Left ventricle myocardium inferior (tissue), 1 donor: ENCODE data around the gene MAGI2. TPM values are rescaled to one million over a fixed set of nuclear protein-coding genes. Genes with fewer than 3 reads are reported as not detected.
A peak's percentile ranks its signal among the peaks of the same experiment; 100 is the strongest.

ENCODE experiments used
- DNase-seq: peaks from one replicate; pipeline ENCODE4 v3.0.0-alpha.2; 2020
- H3K27ac ChIP-seq: fragments of 200-600 bp; replicated peaks from 2 replicates; pipeline ENCODE4 v1.8.0; 2021
- H3K27me3 ChIP-seq: fragments of 200-600 bp; 2 replicates; pipeline ENCODE4 v1.8.0; 2021; ENCODE audit warnings: low read depth
- H3K36me3 ChIP-seq: fragments of 200-600 bp; 2 replicates; pipeline ENCODE4 v1.8.0; 2021
- H3K4me1 ChIP-seq: fragments of 200-600 bp; 2 replicates; pipeline ENCODE4 v1.8.0; 2021
- H3K4me3 ChIP-seq: fragments of 200-600 bp; 2 replicates; pipeline ENCODE4 v1.8.0; 2021; ENCODE audit warnings: mild to moderate bottlenecking, moderate library complexity
- H3K9me3 ChIP-seq: fragments of 200-600 bp; replicated peaks from 2 replicates; pipeline ENCODE4 v1.8.0; 2021
- CTCF ChIP-seq: fragments of 200-600 bp; IDR thresholded peaks from 2 replicates; pipeline ENCODE4 v1.8.0; 2021; ENCODE audit warnings: antibody characterized with exemption, mild to moderate bottlenecking, borderline replicate concordance
- intact Hi-C: fragments of 100-400 bp; cut with micrococcal nuclease; formaldehyde crosslinking; loops from one replicate; pipeline ENCODE4 v1.11.0; 2022
- long read RNA-seq: library from polyadenylated mRNA; unstranded; transcript quantifications from one replicate; pipeline ENCODE4 v2.0.0, GENCODE V29; 2021
- total RNA-seq: library from RNA; stranded (reverse); fragmentation: NEBNext Ultra II Directional; extraction: Animal tissue kit (Norgen Biotek cat#: 25700); gene quantifications from one replicate; pipeline ENCODE4 v1.2.1, GENCODE V29; 2021
- donor health status: DM: no; HTN: yes; CAD: no; lungs with severe emphysema.

The MAGI2 gene
- 4.5 TPM for total RNA-seq
- long read RNA-seq, partial matches to known transcripts: 1 of 10 reads
- long read RNA-seq, other reads (novel, unspliced or antisense): 9 of 10 reads

DNA sequence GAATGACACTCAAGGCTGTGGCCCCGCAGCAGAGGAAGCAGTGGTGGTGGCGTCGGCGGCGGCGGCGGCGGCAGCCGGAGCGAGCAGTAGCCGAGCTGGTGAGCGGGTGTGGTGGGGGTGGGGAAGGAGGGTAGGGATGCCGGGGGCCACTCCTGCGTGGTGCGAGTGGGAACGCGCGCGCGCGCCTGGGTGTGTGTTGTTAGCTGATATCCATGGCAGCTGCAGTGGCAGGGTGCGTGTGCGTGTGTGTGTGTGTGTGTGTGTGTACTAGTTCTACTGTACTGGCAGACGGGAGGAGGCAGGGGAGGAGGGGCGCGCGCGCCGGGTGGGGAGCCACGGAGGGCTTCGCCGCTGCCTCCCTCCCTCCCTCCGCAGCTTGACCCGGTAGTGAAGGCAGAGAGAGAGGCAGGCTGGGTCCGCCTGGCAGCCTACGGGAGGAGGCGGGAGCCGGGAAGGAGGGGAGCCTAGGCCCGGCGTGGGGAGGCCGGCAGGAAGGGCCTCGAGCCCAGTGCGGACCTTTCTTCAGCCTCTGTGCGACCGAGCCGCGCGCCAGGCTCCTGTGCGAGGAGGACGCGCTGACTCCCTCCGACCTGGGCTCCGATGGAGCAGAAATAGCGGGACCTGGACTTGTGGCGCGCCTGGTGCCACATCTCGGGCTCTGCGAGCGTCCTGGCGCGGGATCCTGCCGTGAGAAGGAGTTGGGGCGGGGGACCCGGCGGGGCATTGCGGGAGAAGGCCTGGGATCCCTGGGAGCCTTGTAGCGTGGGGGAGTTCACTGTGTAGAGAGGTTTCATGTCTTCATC is at the start of gene MAGI2:
Gene MAGI2, minus strand, starts transcription at position 110 of the 803 bp plus-strand sequence. CDS start 347 bp downstream, outside the sequence.
- TF ChIP-seq CTCF: no peak
- intact Hi-C loops: no loop called here
- H3K9me3 ChIP-seq: no peaks in the 10 kb centered on the region
- DNase-seq: peak; percentile 89
- H3K27ac ChIP-seq: peak within 1 kb of the TSS; percentile 89
- peaks cover 65% of the 10 kb centered on the region for H3K4me1 ChIP-seq
- H3K4me3 ChIP-seq: peak within 1 kb of the TSS; percentile 76
- no peaks in the 10 kb centered on the region for H3K36me3 ChIP-seq
- H3K27me3 ChIP-seq: no peaks in the 10 kb centered on the region

- Histone ChIP-seq H3K27ac (no peak overlapping the region), H3K4me1 (peaks cover 14% of the 10 kb centered on the region), H3K9me3 (no peaks in the 10 kb centered on the region), H3K27me3 (no peaks in the 10 kb centered on the region), H3K36me3 (no peaks in the 10 kb centered on the region), H3K4me3 (no peak overlapping the region)
- intact Hi-C loops: no loop called here
- no peak for DNase-seq
- no peak for TF ChIP-seq CTCF
These were observed 48.7 kb upstream of the MAGI2 start for GRCh38 chr7:79502151-79502550.

- intact Hi-C loops: no loop called here
- DNase-seq: no peak
- H3K27ac ChIP-seq: no peak overlapping the region
- no peaks in the 10 kb centered on the region for H3K9me3 ChIP-seq
- H3K36me3 ChIP-seq: no peaks in the 10 kb centered on the region
- H3K4me1 ChIP-seq: peaks cover 10% of the 10 kb centered on the region
- no peaks in the 10 kb centered on the region for H3K27me3 ChIP-seq
- no peak overlapping the region for H3K4me3 ChIP-seq
- no peak for TF ChIP-seq CTCF
These were observed 47.3 kb upstream of the MAGI2 start for GRCh38 chr7:79500759-79501158.

GRCh38 chr7:79497728-79498127 is 44.3 kb upstream of the MAGI2 start:
- no peak for DNase-seq
- Histone ChIP-seq H3K9me3 (no peaks in the 10 kb centered on the region), H3K4me1 (no peaks in the 10 kb centered on the region), H3K27me3 (no peaks in the 10 kb centered on the region), H3K4me3 (no peak overlapping the region), H3K36me3 (no peaks in the 10 kb centered on the region), H3K27ac (no peak overlapping the region)
- TF ChIP-seq CTCF: no peak
- intact Hi-C loops: no loop called here

- TF ChIP-seq CTCF: no peak
- DNase-seq: no peak
- intact Hi-C loops: no loop called here
- Histone ChIP-seq H3K4me3 (no peak overlapping the region), H3K27ac (no peak overlapping the region), H3K36me3 (no peaks in the 10 kb centered on the region), H3K4me1 (no peaks in the 10 kb centered on the region), H3K9me3 (no peaks in the 10 kb centered on the region), H3K27me3 (no peaks in the 10 kb centered on the region)
These were observed 42.2 kb upstream of the MAGI2 start for GRCh38 chr7:79495544-79496272.
